ENCODE results near the gene CCNB1.
"Not testable (repeated sequence)": the region's sequence is repeated elsewhere in the genome, so short reads cannot be mapped to it uniquely, and the experiment has no call there.

Gene CCNB1

GRCh38 chr5:69158039-69158438 lies 8.9 kb upstream of the CCNB1 start:
- Mint-ChIP-seq H3K4me3 (no peak overlapping the region), H3K27ac (no peak overlapping the region), H3K9me3 (no peaks in the 10 kb centered on the region), H3K27me3 (no peaks in the 10 kb centered on the region), H3K36me3 (no peaks in the 10 kb centered on the region), H3K4me1 (no peaks in the 10 kb centered on the region)

GRCh38 chr5:69160651-69161050 lies 6.3 kb upstream of the CCNB1 start:
- Mint-ChIP-seq H3K4me3 (no peak overlapping the region), H3K9me3 (no peaks in the 10 kb centered on the region), H3K27me3 (no peaks in the 10 kb centered on the region), H3K36me3 (no peaks in the 10 kb centered on the region), H3K27ac (no peak overlapping the region), H3K4me1 (peaks cover 1% of the 10 kb centered on the region)

GRCh38 chr5:69167493-69167855 lies 524 bp downstream of the CCNB1 start:
- no peak overlapping the region for H3K27ac Mint-ChIP-seq
- H3K4me1 Mint-ChIP-seq: peaks cover 24% of the 10 kb centered on the region
- H3K4me3 Mint-ChIP-seq: peak overlapping the region; percentile 91
- no peaks in the 10 kb centered on the region for H3K36me3 Mint-ChIP-seq
- no peaks in the 10 kb centered on the region for H3K9me3 Mint-ChIP-seq
- no peaks in the 10 kb centered on the region for H3K27me3 Mint-ChIP-seq

- H3K4me1 Mint-ChIP-seq: peaks cover 24% of the 10 kb centered on the region
- no peak overlapping the region for H3K27ac Mint-ChIP-seq
- no peaks in the 10 kb centered on the region for H3K36me3 Mint-ChIP-seq
- no peaks in the 10 kb centered on the region for H3K27me3 Mint-ChIP-seq
- peak overlapping the region; percentile 91 for H3K4me3 Mint-ChIP-seq
- no peaks in the 10 kb centered on the region for H3K9me3 Mint-ChIP-seq
Observed at GRCh38 chr5:69167929-69168328, 979 bp downstream of the CCNB1 start.

- Mint-ChIP-seq H3K27ac (no peak overlapping the region), H3K4me1 (peaks cover 24% of the 10 kb centered on the region), H3K27me3 (no peaks in the 10 kb centered on the region), H3K9me3 (no peaks in the 10 kb centered on the region), H3K4me3 (no peak overlapping the region), H3K36me3 (peaks cover 4% of the 10 kb centered on the region)
Observed at GRCh38 chr5:69170495-69170894, 3.5 kb downstream of the CCNB1 start.

DNA sequence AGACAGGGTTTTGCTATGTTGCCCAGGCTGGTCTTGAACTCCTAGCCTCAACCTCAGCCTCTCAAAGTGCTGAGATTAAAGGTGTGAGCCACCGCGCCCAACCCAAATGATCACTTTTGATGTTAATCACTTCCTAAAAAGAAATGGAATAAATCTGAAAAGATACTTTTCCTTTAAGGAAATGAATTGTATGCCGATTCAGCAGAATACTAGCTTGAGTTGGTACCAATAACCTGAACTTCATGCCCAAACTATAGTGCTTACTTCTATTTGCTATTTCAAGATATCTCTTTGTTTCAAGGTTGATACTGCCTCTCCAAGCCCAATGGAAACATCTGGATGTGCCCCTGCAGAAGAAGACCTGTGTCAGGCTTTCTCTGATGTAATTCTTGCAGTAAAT lies 4.0 kb downstream of the CCNB1 start:
- H3K9me3 Mint-ChIP-seq: no peaks in the 10 kb centered on the region
- H3K27me3 Mint-ChIP-seq: no peaks in the 10 kb centered on the region
- H3K27ac Mint-ChIP-seq: no peak overlapping the region
- peaks cover 20% of the 10 kb centered on the region for H3K4me1 Mint-ChIP-seq
- peaks cover 4% of the 10 kb centered on the region for H3K36me3 Mint-ChIP-seq
- H3K4me3 Mint-ChIP-seq: no peak overlapping the region

- not testable (repeated sequence) for H3K27me3 Mint-ChIP-seq, H3K4me3 Mint-ChIP-seq, H3K27ac Mint-ChIP-seq, H3K36me3 Mint-ChIP-seq, H3K9me3 Mint-ChIP-seq, H3K4me1 Mint-ChIP-seq
Observed at GRCh38 chr5:69181659-69182293, 14.8 kb downstream of the CCNB1 start.

DNA sequence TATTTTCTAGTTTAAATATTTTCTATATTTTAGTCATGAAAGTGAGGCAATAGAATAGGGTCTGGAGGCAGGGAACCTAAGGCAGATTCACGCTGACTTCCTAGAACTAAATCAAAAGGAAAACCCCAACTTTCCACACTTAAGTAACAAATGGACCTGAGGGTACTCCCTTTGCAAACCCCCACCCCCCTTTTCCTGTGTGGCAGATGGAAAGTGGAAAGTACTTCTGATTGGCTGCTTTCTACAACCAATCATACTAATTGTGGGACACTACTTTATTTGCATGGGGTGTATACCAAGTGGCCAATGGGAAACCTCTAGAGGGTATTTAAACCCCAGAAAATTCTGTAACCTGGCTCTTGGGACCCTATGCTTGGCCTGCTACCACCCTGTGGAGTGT lies 17.7 kb downstream of the CCNB1 start:
- Mint-ChIP-seq H3K36me3 (no peaks in the 10 kb centered on the region), H3K27ac (no peak overlapping the region), H3K4me3 (no peak overlapping the region), H3K27me3 (no peaks in the 10 kb centered on the region), H3K4me1 (peaks cover 6% of the 10 kb centered on the region), H3K9me3 (no peaks in the 10 kb centered on the region)

GRCh38 chr5:69187342-69187741 lies 20.4 kb downstream of the CCNB1 start:
- Mint-ChIP-seq H3K27me3 (no peaks in the 10 kb centered on the region), H3K27ac (no peak overlapping the region), H3K4me1 (peaks cover 15% of the 10 kb centered on the region), H3K36me3 (no peaks in the 10 kb centered on the region), H3K9me3 (no peaks in the 10 kb centered on the region), H3K4me3 (no peak overlapping the region)

DNA sequence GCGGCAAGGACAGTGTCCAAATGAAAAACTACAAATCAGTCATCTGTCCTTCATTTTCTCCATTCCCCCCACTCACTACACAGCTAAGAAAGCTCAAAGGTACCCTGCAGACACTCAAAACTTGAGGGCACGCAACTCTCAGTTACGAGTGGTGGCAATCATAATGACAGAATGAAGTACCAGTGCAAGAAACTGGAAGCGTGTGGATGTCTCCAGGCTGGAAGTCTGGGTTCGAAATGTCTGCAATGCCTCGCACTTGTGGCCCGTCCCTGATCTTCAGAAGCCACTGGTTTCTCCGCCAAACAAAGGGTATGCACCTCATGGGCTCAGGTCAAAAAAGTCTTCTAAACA lies 21.8 kb downstream of the CCNB1 start:
- no peaks in the 10 kb centered on the region for H3K36me3 Mint-ChIP-seq
- peaks cover 15% of the 10 kb centered on the region for H3K4me1 Mint-ChIP-seq
- peak overlapping the region; percentile 92 for H3K4me3 Mint-ChIP-seq
- no peaks in the 10 kb centered on the region for H3K9me3 Mint-ChIP-seq
- no peak overlapping the region for H3K27ac Mint-ChIP-seq
- no peaks in the 10 kb centered on the region for H3K27me3 Mint-ChIP-seq

DNA sequence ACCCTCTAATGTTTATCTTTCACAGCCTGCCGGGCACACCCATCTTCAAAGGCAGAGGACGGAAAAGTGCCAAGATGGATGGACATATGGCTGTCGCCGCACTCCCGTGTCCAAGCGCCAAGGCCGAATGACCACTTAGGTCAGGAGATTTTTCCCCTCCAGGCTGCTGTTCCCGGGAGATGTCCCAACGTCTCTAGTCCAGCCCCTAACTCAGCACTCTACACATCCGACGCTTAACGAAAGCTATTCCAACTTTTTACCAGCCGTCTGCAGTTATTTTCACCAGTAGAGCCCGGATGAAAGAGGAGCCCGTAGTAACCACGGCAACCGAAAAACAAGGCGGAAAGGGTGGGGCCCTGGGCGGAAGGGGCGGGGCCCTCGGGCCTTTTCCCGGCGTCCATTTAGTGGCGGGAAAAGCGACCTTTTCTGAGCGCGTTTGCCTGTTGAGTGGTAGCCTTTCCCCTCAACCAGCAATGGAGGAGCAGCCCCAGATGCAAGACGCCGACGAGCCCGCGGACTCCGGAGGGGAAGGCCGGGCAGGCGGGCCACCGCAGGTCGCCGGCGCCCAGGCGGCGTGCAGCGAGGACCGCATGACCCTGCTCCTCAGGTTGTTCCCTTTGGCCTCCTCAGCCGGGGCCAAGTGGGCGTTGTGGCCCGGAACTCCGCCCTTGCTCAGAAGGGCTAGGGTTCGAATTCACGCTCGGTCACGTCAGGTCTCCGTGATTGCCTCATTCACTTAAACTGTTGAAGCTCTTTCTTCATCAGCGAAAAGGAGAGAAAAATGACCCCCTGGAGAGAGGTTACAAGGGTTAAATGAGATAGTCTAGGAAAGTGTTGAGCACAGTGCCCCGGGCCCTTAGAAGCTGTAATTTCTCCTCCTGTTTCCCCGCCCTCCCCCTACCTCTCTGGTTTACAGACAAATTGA lies 22.5 kb downstream of the CCNB1 start, which contains the start of gene CENPH:
Gene CENPH (plus strand): TSS at position 422 of the 925 bp plus-strand sequence. CDS start 52 bp downstream, at position 474.
- H3K36me3 Mint-ChIP-seq: no peaks in the 10 kb centered on the region
- no peaks in the 10 kb centered on the region for H3K9me3 Mint-ChIP-seq
- H3K27ac Mint-ChIP-seq: peak within 1 kb of the TSS; percentile 91
- H3K4me1 Mint-ChIP-seq: peaks cover 15% of the 10 kb centered on the region
- H3K27me3 Mint-ChIP-seq: no peaks in the 10 kb centered on the region
- peak within 1 kb of the TSS; percentile 92 for H3K4me3 Mint-ChIP-seq

DNA sequence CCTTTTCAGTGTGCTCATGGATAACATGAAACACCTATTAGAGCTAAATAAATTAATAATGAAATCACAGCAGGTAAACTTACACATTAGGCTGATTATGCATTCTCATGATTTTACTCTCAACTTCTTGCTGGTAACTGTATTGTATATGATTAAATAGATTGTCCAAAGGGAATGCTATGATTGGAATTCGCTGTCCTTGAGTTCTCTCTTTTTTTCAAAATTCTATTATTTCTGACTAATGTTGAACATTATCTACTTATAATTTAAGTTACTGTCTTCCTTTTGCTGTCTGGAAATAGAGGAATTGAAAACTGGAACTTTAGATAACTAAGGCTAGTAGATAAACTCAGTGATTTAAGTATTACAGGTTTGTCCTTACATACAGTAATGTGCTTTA lies 35.5 kb downstream of the CCNB1 start:
- Mint-ChIP-seq H3K27ac (no peak overlapping the region), H3K36me3 (peaks cover 4% of the 10 kb centered on the region), H3K27me3 (no peaks in the 10 kb centered on the region), H3K9me3 (no peaks in the 10 kb centered on the region), H3K4me1 (no peaks in the 10 kb centered on the region), H3K4me3 (no peak overlapping the region)

DNA sequence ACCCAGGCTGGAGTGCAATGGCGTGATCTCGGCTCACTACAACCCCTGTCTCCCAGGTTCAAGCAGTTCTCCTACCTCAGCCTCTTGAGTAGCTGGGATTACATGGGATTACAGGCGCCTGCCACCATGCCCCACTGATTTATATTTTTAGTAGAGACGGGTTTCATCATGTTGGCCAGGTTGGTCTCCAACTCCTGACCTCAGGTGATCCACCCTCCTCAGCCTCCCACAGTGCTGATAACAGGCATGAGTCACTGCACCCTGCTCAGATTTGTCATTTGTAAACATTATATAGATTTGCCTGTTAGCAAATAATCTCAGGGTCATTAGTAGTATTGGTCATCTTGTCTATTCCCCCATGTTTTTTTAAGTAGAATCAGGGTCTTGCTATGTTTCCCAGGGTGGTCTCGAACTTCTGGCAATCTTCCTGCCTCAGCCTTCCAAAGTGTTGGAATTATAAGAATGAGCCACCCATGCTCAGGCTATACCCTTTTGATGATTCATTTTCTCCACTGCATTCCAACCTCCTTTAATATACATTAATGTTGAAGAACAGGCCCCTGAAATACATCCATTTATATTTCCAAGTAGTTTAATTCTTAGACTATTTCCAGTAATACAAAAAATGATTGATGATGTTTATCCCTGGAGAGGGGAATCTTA lies 39.7 kb downstream of the CCNB1 start:
- Mint-ChIP-seq H3K36me3 (no peaks in the 10 kb centered on the region), H3K27ac (no peak overlapping the region), H3K27me3 (no peaks in the 10 kb centered on the region), H3K9me3 (no peaks in the 10 kb centered on the region), H3K4me1 (no peaks in the 10 kb centered on the region), H3K4me3 (no peak overlapping the region)

DNA sequence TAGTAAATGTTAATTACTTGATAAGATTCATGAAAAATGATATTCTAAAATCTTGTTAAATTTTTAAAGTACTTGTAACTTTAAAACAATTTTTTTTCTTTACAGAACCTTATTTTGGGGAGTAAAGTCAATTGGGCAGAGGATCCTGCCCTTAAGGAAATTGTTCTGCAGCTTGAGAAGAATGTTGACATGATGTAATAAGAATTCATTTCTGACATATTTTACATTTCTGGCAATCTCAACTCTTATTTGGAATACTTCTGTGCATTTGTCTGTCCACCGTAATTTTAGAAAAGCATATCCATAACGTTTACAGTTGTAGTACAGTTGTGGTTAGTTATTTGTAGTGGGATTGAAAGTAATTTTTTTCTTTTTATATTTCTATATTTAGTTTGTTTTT lies 42.7 kb downstream of the CCNB1 start:
- no peaks in the 10 kb centered on the region for H3K27me3 Mint-ChIP-seq
- no peaks in the 10 kb centered on the region for H3K9me3 Mint-ChIP-seq
- no peaks in the 10 kb centered on the region for H3K36me3 Mint-ChIP-seq
- H3K4me3 Mint-ChIP-seq: no peak overlapping the region
- H3K27ac Mint-ChIP-seq: no peak overlapping the region
- H3K4me1 Mint-ChIP-seq: no peaks in the 10 kb centered on the region

DNA sequence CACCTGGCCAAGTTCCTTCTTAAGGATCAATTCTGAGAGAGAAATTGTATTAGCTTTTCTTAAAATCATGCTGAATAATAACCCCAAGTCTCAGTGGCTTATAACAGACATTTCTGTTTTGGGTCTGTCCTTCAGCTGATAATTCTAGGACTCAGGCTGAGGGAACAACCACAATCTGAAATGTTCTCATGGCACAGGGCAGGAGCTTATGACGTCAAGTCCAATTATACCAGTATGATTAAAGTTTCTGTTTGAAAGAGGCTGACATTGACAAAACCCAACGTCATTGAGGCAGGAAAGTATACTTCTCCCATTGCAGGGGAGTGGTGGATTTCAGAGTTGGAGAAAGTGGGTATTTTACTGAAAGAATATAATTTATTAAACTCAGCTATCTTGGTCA lies 44.2 kb downstream of the CCNB1 start:
- Mint-ChIP-seq H3K27me3 (no peaks in the 10 kb centered on the region), H3K9me3 (no peaks in the 10 kb centered on the region), H3K4me3 (no peak overlapping the region), H3K36me3 (no peaks in the 10 kb centered on the region), H3K27ac (no peak overlapping the region), H3K4me1 (peaks cover 4% of the 10 kb centered on the region)

DNA sequence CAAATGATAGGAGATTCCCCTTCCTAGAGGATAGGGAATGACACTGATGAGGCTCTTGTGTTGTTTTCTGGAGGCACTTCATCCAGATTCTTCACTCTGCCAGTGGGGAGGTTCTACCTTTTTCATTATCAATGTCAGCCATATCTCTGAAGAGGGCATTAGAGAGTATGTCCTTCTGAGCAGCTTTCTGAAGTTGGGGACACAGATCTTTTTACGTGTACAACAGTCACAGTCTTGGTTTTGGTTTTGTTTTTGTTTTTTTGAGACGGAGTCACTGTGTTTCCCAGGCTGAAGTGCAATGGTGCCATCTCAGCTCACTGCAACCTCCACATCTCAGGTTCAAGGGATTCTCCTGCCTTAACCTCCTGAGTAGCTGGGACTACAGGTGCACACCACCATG lies 45.1 kb downstream of the CCNB1 start:
- peaks cover 4% of the 10 kb centered on the region for H3K4me1 Mint-ChIP-seq
- no peak overlapping the region for H3K4me3 Mint-ChIP-seq
- no peaks in the 10 kb centered on the region for H3K27me3 Mint-ChIP-seq
- no peak overlapping the region for H3K27ac Mint-ChIP-seq
- no peaks in the 10 kb centered on the region for H3K9me3 Mint-ChIP-seq
- no peaks in the 10 kb centered on the region for H3K36me3 Mint-ChIP-seq
